Measurements from ENCODE around the gene CLEC18B. TPM values are rescaled to one million over a fixed set of nuclear protein-coding genes. Genes with fewer than 3 reads are reported as not detected.
"Not testable (repeated sequence)": the region's sequence is repeated elsewhere in the genome, so short reads cannot be mapped to it uniquely, and the experiment has no call there.

CLEC18B gene
- total RNA-seq, 1 donor from 2014 or later, result 0.19 TPM

DNA sequence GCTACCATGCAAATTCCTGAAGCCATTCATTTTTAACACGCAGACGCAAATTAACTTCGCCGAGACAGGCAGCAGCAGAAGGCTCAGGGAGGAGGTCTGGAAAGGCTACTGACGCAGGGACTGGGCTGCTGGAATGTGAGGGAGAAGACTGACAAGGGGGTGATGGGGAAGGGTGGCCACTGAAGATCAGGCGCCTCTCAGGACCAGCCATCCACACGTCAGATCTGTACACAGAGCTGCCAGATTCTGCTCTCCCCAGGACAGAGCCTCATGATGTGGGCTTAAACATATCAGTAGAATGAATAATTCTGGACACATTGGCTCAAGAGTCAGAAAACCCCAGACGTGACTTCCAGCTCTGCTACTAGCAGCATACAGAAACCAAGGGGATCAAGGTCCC is 25.6 kb upstream of the CLEC18B start:
- DNase-seq (ENCODE audit: low spot score), result no peak

DNA sequence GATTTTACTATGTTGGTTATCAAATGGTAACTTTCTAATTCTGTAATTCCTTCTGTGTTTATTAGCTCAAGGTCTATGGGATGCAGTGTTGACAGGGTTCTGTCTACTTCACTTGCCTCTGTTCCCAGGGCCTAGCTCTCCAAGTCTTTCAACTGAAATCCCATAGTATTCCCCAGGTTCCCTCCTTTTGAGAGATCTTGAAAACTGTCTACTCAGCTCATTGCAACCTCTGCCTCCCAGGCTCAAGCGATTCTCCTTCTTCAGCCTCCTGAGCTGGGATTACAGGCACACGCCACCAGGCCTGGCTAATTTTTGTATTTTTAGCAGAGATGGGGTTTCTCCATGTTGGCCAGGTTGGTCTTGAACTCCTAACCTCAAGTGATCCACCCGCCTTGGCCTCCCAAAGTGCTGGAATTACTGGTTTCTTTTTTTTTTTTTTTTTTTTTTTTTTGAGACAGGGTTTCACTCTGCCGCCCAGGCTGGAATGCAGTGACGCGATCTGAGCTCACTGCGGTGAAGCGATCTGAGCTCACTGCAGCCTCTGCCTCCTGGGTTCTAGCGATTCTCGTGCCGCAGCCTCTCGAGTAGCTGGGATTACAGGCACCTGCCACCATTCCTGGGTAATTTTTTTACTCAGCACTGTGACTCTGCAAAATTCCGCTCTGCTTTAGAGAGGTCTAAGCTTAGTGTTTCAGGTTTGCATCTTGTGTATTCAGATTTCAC is 22.5 kb upstream of the CLEC18B start:
- not testable (repeated sequence) for DNase-seq (ENCODE audit: low spot score)

DNA sequence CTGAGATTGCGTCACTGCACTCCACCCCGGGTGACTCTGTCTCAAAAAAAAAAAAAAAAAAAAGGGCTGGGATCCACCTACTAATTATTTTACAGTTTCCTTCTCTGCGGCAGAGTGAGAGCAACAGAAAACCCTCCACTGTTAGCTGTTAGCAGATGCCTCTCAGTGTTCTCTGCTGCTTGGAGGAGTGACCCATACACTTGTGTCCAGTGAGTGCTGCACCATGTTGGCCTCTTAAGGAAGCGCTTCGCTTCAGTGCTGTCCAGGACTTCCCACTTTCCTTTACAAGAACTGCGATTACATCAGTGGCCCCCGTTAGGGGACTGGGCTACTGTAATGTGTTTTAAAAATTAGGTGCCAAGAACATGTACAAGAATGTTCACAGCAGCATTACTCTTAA is 18.4 kb upstream of the CLEC18B start:
- DNase-seq (ENCODE audit: low spot score), result no peak

DNA sequence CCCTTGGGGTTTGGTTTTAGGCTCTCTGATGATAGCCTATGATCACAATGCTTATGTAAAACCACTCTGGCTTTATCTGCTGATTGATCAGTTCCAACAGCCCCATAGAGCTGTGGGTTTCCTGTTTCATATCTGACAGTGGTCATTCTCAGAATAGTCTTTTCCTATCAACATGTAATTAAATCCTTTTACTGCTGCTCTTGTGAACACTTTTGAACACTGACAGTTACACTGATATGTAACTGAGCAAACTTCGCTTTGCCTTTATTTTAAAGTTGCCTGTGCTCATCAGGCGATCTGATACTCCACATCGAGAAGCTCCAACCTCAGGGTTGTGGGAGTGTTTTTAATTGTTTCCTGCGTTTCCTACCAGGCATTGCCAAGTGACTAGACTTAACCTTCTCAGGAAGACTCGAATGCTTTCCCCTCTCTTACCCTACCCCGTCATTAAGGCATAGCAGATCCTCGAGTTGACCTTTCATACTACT is 17.3 kb upstream of the CLEC18B start:
- DNase-seq (ENCODE audit: low spot score), result no peak

DNA sequence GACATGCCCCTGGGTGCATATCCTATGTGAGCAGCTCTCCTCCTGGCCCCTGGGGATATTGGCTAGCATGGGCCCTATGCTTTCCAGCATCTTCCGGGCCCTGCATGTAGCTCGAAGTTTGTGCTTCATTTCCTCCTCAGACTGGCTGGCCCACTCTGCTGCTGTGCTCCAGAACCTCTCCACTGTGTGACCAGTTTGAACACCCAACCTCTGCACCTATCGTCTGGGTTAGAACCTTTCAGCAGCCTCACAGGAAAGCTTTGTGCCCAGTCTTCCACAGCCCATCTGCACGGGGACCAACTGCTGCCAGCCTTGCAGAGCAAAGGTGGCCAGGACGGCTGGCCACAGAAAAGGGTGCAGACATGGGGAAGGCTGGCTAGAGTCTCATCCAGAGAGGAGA is 10.2 kb upstream of the CLEC18B start:
- DNase-seq (ENCODE audit: low spot score), result no peak

DNA sequence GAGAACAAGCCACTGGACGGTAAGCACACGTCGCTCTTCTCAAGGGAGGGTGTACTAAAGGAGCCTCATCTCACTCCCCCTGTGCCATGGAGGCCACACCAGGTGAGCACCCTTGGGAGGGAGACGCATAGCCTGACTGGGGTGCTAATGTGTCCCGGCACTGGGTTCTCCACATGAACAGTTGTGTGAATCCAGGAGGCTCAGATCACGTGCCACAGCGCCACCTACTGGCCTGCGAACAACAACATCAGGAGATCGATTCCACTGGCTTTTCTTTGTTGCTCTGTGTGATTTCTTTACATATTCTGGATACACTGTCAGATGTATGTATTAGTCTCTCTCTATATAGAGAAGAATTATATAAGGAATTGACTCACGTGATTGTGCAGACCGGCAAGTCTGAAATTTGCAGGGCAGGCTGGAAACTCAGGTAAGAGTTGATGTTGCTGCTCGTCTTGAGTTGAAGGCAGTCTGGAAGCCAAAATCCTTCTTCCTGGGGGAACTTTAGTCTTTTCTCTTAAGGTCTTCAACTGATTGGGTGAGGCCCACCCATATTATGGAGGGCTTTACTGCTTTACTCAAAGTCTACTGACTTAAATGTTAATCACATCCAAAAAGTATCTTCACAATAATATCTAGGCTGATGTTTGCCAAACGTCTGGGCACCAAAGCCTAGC is 8.9 kb upstream of the CLEC18B start:
- not testable (repeated sequence) for DNase-seq (ENCODE audit: low spot score)

DNA sequence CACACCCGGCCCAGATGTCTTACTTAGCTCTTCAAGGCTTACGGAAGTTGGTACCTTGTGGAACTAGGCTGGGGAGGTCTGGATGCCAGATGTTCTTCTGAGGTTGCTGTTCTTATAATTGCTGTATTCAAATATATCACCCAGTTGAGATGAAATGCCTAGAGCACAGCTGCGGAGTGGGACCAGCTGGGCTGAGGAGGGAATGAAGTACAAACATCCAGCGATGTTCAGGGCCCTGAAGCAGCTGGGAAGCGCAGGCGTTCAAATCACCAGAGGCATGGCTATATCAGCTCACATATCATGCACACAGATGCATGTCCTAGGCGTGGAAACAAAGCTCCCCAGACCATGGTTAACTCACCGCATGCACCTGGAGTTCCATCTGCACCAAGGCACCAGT is 7.2 kb upstream of the CLEC18B start:
- DNase-seq (ENCODE audit: low spot score), result not testable (repeated sequence)

DNA sequence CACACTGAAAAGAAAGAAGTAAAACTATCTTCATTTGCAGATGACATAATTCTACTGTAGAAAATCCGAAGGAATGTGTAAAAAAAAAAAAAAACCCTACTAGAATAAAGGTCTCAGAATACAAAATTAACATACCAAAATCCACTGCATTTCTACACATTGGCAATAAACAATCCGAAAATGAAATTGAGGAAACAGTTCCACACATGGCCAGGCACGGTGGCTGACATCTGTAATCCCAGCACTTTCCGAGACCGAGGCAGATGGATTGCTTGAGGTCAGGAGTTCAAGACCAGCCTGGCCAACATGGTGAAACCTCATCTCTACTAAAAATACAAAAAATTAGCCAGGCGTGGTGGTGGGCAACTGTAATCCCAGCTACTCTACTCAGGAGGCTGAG is 4.5 kb upstream of the CLEC18B start:
- not testable (repeated sequence) for DNase-seq (ENCODE audit: low spot score)

DNA sequence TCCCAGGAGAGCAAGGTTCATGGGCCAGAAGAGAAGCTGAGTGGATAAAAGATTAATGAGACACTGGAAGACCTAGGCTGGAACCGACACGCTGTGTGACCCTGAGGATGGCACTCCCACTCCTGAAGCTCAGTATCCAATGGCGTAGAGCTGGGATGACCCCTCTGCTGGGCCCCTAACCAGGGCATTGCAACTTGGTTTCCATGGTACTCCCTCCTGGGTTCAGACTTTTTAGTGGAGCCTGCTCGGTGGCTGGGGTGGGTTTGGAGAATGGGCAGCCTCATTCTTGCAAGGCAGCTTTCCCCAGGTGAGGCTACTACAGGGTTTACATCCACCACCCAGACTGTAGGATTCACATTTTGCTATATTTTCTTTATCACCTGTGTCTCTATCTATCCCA is 2.4 kb upstream of the CLEC18B start:
- not testable (repeated sequence) for DNase-seq (ENCODE audit: low spot score)

DNA sequence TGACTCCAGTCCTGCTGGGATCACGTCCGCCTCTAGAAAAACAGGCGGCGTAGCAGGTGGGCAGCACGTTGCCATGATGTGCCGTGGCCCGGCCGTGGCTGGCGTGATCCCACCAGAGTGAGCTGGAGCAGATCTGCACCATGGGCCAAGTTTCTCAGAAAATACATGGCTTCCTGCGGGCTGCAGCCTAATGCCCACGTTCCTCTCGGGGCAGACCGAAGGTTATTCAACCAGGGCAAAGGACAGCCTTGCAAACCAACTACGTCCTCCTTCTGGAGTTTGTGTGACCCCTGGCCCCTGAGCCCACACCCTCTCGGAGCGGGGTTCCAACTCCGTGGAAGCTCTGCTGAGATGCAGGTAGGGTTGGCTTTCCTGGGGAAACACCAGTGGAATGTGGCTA is 808 bp upstream of the CLEC18B start:
- not testable (repeated sequence) for DNase-seq (ENCODE audit: low spot score)

DNA sequence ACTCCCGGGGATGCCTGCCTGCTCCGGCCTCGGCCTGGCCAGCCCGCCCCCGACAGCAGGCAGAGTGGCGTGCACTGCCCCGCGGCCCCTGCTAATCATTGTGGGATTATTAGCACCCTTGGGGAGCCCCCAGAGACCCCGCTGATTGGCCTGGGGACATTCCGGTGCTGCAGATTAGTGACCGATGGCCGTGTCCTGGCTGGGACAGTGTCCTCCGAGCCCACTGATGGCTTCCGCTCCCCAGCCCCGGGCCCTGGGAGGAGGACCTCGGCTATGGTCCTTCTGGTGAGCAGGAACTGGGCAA is 156 bp upstream of the CLEC18B start:
- DNase-seq (ENCODE audit: low spot score), result not testable (repeated sequence)

DNA sequence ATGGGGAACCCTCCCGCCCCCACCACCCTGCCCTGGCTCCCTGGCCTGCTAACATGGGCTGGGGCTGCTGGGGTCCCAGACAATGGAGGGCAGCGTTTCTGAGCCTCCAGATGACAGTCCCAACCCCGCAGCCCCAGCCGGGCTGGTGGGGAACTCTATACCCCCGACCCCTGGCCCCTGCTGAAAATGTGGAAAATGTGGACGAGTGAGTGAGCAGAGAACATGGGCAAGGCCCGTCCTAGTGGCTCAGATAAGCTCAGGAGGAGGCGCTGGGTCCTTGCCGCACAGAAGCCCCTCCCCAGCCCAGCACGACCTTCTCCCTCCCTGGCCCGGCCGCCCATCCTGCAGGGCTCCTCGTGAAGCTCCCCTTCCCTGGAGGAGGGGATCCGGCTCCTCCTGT is 1.5 kb downstream of the CLEC18B start:
- DNase-seq (ENCODE audit: low spot score), result not testable (repeated sequence)

DNA sequence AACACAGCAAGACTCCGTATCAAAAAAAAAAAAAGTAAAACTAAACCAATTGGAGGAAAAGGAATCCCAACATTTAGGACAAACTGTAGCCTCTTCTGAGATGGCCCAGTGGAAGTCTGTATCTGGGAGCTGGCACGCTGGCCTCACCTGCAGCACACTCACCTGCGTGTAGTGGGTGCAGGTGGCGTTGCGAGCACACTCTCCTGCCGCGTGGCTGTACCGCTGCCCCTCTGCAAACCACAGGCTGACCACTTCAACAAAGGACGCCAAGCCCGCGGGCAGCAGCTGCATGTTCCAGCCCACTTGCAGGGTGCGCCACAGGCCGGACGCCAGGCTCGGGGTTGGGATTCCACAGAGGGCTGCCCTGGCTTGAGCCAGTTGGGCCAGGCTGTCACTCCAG is 3.4 kb downstream of the CLEC18B start:
- not testable (repeated sequence) for DNase-seq (ENCODE audit: low spot score)

DNA sequence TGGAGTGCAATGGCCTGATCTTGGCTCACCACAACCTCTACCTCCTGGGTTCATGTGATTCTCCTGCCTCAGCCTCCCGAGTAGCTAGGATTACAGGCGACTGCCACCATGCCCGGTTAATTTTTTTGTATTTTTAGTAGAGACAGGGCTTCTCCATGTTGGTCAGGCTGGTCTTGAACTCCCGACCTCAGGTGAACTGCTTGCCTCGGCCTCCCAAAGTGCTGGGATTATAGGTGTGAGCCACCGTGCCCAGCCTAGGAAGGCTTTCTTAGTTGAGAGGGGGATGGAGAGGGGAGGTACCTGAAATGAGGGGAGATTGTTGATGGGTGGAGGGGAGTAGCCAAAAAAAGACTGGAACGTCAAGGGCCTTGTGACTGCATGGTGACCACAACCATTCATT is 7.4 kb downstream of the CLEC18B start:
- peak; percentile 89 for DNase-seq (ENCODE audit: low spot score)

DNA sequence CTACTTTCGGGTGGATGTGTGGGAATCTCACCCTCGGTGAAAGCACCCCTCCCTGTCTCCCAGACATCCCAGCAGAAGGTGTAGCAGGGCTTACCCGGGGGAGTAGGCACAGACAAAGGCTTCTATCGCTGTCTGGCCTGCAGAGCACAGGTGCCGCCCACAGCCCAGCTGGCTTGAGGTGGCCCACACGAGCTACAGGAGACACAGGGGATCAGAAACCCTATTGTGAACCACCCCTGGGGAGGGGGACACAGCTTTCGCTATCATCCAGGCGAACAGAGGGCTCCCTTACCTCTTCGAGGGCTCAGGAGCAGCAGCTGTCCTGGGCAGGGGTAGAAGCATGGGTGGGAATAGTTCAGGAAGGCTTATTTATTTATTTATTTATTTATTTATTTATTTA is 7.8 kb downstream of the CLEC18B start:
- DNase-seq (ENCODE audit: low spot score), result peak; percentile 90

DNA sequence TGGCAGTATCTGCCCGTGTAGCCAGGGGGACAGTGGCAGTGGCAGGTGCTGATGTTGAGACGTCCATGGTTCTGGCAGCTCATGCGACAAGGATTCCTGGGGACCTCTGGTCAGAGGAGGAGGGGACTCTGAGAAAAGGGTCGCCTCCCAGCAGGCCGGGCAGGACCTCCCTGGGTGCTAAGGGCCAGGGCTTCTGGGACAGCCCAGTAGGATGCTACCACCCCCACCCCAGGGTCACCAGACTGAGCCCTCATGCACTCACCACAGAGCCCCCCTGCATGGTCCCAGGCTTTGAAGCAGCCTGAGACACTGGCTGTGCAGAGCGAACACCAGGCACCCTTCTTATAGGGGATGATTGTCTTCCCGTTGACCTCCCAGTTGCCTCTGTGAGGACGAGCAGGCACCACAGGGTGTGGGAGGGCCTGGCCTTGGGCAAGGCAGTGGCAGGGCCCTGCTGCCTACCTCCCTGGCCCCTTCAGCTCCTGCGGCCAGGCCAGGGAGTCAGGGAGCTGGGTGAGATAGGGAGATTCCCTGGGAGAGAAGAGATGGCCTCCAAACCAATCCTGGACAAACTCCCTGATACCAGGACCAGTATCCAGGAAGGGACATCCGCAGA is 8.4 kb downstream of the CLEC18B start:
- DNase-seq (ENCODE audit: low spot score), result peak; percentile 90

DNA sequence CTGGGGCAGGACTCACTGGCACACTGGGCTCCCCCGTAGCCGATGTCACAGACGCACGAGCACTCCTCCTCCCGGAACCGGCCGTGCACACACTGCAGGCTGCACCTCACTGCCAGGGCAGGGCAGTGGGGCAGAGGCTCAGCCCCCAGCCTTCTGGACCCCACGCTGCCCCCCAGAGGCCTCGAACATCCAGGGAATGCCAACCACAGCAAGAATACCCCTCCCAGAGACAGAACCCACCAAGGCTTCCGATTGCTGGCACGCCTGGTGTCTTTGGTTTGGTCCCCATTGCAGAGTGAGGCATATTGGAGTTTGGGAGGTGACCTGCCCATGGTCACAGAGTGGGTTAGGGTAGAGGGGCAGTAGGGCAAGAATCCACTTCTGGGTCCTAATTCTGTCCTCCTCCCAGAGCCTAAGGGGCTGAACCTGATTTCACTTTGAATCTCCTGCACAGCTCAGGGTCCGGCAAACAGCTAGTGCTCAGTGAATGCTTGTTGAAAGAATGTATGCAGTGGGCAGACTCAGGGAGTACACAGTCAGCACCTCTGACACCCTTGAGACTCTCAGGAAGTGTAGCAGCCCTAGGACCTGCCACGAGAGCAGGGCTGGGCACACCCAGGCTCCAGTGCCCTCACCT is 9.0 kb downstream of the CLEC18B start:
- peak; percentile 87 for DNase-seq (ENCODE audit: low spot score)

DNA sequence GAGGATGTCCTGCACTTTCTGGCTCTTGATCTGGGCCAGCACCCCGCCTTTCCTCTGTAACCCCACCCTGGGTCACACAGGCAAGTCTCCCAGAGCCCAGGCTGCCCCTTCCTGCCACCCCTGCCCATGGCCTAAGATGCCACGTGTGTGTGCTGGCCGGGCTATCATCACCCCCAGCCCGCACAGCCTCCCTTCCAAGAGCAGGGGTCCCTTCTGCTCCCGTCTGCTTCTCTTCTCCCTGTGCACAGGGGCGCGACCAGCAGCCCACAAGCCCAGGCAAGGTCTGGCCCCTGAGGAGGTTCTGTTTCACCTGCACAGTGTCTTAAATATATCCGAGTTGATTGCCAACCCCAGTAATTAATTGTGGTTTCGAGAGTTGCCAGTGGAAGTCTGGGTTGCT is 10.3 kb downstream of the CLEC18B start:
- peak; percentile 90 for DNase-seq (ENCODE audit: low spot score)

DNA sequence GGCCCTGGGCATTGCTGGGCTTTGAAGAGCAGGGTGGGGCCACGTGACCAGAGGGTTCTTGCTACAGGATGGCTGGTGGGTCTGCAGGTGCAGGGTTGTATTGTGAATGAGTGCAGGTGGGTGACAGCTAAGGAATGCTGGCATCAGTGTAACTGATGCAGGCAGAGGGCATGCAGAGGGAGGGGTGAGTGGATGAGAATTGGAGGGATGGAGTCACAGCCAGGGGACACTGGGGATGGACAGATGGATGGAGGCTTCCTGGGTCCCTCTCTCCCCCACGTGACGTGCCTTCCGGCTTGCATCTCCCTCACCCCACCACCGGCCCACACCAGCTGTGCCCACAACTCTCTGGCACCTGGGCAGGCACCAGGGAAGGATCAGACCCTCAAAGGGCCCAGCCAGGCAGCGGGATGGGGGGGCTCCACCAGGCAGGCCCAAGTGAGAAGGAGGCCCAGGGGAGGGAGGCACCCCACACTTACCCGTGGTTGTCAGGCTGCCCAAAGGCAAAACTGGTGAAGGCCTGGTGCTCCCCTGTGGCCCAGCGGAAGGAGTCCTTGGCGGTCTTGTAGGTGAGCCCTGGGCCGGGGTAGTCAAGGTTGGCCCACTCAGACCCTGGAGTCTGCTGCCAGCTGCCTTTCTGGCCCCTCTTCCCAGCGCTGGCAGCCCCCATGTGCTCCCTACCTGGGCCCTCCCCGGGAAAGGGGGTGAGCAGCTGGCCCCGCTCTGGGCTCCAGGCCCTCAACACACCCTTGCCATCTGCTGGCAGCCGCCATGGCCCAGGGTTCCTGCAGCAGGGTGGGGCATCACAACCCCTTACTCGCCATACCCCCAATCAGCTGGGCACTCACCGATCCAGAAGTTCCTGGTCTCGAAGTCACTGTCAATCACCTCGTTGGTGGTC is 11.0 kb downstream of the CLEC18B start:
- peak; percentile 91 for DNase-seq (ENCODE audit: low spot score)

DNA sequence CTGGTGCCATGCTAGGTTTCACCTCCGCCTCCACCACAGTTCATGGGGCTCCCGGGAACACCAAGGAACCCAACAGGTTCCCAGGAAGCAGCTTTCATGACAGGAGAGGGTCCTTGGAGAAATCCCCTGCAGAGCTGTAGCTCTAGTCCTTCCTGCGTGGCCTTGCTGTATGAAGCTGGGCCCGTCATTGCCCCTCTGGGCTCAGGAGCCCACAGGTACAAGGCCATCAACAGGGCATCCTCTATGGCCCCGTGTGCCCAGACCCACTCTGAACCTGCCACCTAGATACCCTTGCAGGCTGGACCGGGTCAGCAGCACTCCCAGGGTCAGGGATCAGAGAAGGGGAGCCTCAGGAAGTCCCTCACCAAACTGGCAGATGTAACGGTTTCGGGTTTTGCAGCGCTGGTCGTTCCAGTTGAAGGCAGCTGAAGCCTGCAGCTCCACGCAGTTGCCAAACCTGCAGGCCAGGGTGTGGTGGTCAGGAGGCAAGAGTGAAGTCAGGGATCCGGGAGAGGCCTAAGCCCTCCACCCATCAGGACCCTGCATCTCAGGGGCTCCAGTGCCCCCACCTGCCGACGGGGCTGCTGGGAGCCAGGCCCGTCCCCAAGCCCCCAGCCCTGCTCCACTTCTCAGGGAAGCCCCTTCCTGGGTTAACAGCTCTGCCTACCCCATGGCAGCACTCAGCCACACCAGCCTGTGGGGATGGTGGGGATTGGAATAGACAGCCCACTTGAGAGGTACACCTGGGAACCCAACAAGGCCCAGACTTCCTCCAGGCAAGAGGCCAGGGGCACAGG is 11.9 kb downstream of the CLEC18B start:
- DNase-seq (ENCODE audit: low spot score), result peak; percentile 90
